Activated naive CD4-positive, alpha-beta T cell treated with anti-CD3 and anti-CD28 coated beads, Interleukin-2, amount 50 U/mL, for 72 hours (primary cell): ENCODE data around the gene TRPM2. TPM values are rescaled to one million over a fixed set of nuclear protein-coding genes. Genes with fewer than 3 reads are reported as not detected.
"Not testable (repeated sequence)": the region's sequence is repeated elsewhere in the genome, so short reads cannot be mapped to it uniquely, and the experiment has no call there.

Experiments
- ATAC-seq, 2 donors: fragments of 150-1000 bp; cut with Tn5 transposase; 2 replicates each; pipeline ENCODE4 v1.10.0; 2021; ENCODE audit warnings: mild to moderate bottlenecking in 2 of 2, moderate library complexity in 2 of 2
- DNase-seq, 2 donors: peaks; one replicate each; pipeline ENCODE4 v3.0.0; 2021 to 2022; ENCODE audit warnings: low spot score in 2 of 2
- H3K27ac Mint-ChIP-seq, 2 donors: one replicate each; pipeline ENCODE4 v1.8.0; 2022; ENCODE audit warnings: mild to moderate bottlenecking in 2 of 2, mixed read lengths in 2 of 2
- H3K36me3 Mint-ChIP-seq, 2 donors: one replicate each; pipeline ENCODE4 v1.8.0; 2022; ENCODE audit warnings: mixed read lengths in 2 of 2
- H3K9me3 Mint-ChIP-seq, 2 donors: one replicate each; pipeline ENCODE4 v1.8.0; 2022; ENCODE audit warnings: mixed read lengths in 2 of 2
- total RNA-seq, 2 donors: library from RNA; stranded (reverse); gene quantifications; one replicate each; pipeline ENCODE4 v1.2.3, GENCODE V29; 2022

Gene TRPM2
- total RNA-seq, 2 donors from 2014 or later = 8.5 to 16.3 TPM

GRCh38 chr21:44342981-44343380, 10.4 kb upstream of the TRPM2 start:
- not testable (repeated sequence) for ATAC-seq, H3K36me3 Mint-ChIP-seq, DNase-seq, H3K9me3 Mint-ChIP-seq
- H3K27ac Mint-ChIP-seq = peak overlapping the region in 1 of 2 donors; percentile 37

- no peak overlapping the region for H3K27ac Mint-ChIP-seq
- no peak for ATAC-seq
These were observed 8.8 kb upstream of the TRPM2 start for GRCh38 chr21:44344541-44345183.

GRCh38 chr21:44345495-44345894, 7.9 kb upstream of the TRPM2 start:
- no peak for DNase-seq
- Mint-ChIP-seq H3K27ac (no peak overlapping the region), H3K9me3 (no peaks in the 10 kb centered on the region), H3K36me3 (no peaks in the 10 kb centered on the region)
- ATAC-seq = no peak

More at GRCh38 chr21:44344541-44345183, 8.8 kb upstream of the TRPM2 start:
- DNase-seq = no peak
- Mint-ChIP-seq H3K9me3 (no peaks in the 10 kb centered on the region), H3K36me3 (peaks cover under 1 to 2% of the 10 kb centered on the region in 2 donors)

GRCh38 chr21:44347911-44348451, 5.4 kb upstream of the TRPM2 start:
- H3K9me3 Mint-ChIP-seq = no peaks in the 10 kb centered on the region
- DNase-seq (no peak), ATAC-seq (no peak)
- no peak overlapping the region for H3K27ac Mint-ChIP-seq
- H3K36me3 Mint-ChIP-seq = no peaks in the 10 kb centered on the region

- H3K36me3 Mint-ChIP-seq = peaks cover 0 to 5% of the 10 kb centered on the region in 2 donors
- DNase-seq = no peak
- H3K27ac Mint-ChIP-seq = no peak overlapping the region
- no peaks in the 10 kb centered on the region for H3K9me3 Mint-ChIP-seq
- ATAC-seq = no peak
These were observed 4.6 kb upstream of the TRPM2 start for GRCh38 chr21:44348861-44349260.

- peaks cover 5 to 6% of the 10 kb centered on the region in 2 donors for H3K36me3 Mint-ChIP-seq
These were observed 4.0 kb upstream of the TRPM2 start for GRCh38 chr21:44349416-44349846.

DNA sequence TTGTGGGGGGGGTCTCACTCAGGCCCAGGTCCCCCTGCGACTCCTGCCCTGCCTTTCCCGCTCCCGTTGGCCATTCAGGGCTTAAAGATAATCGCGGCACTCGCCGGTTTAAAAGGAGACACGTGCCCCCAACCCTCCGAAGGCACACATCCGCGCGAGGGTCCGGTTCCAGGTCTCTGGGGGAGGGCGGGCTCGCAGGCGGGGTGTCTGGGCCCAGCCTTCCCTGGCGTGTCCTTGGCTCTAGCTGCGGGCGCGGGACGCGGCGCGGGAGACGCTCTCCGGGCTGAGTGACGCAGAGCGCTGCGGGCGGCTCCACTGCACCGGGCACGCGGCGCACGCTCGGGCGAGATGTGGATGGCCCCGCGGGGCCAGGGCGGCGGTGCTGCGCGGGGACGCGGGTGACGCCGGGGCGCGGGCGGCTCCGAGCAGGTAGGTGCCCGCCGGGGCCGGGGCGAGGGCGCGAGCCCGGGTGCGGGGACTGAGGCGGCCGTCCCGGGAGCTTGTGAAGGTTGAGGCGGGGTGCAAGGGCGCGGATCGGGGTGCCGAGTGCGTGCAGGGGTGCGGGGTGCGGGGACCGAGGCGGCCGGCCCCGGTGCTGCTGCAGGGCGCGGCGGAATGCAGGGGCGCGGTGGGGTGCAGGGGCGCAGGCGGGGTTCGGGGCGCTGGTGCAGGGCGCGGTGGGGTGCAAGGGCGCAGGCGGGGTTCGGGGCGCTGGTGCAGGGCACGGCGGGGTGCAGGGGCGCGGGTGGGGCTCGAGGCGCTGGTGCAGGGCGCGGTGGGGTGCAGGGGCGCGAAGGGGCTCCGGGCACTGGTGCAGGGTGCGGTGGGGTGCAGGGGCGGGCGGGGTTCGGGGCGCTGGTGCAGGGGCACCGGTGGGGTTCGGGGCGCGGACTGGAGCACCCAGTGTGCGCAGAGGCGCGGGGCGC, 3.3 kb upstream of the TRPM2 start:
- Mint-ChIP-seq H3K9me3 (no peaks in the 10 kb centered on the region), H3K36me3 (peaks cover 7 to 11% of the 10 kb centered on the region in 2 donors), H3K27ac (no peak overlapping the region)
- DNase-seq (no peak), ATAC-seq (no peak)

More at GRCh38 chr21:44349416-44349846, 4.0 kb upstream of the TRPM2 start:
- no peak overlapping the region for H3K27ac Mint-ChIP-seq
- H3K9me3 Mint-ChIP-seq = no peaks in the 10 kb centered on the region
- ATAC-seq (no peak), DNase-seq (no peak)

GRCh38 chr21:44350773-44351481, 2.5 kb upstream of the TRPM2 start:
- Mint-ChIP-seq H3K27ac (no peak overlapping the region), H3K9me3 (peaks cover 0 to 5% of the 10 kb centered on the region in 2 donors), H3K36me3 (peaks cover 13 to 17% of the 10 kb centered on the region in 2 donors)
- no peak for ATAC-seq
- no peak for DNase-seq

DNA sequence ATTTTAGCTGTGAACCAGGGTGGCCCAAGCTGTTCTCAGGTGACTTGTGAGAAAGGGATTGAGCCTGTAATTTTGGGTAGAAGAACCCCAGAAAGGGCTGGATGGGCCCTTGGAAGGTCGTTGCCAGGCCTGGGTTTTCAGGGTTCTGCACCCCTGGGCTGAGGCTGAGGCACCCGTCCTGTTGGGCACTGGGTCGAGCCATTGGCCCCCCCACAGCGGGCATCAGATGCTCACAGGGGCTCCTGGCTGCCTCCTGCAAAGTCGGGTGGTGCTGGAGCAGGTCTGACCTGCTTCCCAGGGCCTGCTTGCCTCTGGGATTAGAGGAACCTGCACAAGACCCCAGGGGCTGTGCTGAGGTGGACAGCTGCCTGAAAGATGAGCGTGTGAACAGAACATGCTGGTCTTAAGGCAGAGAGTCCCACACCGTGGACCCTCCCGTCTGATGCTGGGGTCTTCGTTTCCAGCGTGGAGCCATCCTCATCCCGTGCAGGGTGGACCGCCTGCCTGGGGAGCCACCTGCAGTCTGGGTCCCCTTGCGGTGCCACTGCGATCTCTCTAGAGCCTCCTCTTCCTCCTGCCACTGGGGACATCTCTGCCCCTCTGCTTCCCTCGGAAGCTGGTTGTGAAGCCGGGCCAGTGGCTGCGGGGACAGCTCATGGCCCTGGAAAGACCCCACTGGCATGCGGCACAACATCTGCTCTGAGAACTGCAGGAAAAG, 1.7 kb upstream of the TRPM2 start:
- H3K9me3 Mint-ChIP-seq = peaks cover 0 to 5% of the 10 kb centered on the region in 2 donors
- ATAC-seq (no peak), DNase-seq (no peak)
- peaks cover 13 to 25% of the 10 kb centered on the region in 2 donors for H3K36me3 Mint-ChIP-seq
- H3K27ac Mint-ChIP-seq = peak overlapping the region in 1 of 2 donors; percentile 95

- DNase-seq (no peak), ATAC-seq (peak; percentile 31 to 72)
- H3K9me3 Mint-ChIP-seq = peaks cover 0 to 5% of the 10 kb centered on the region in 2 donors
- H3K36me3 Mint-ChIP-seq = peaks cover 13 to 31% of the 10 kb centered on the region in 2 donors
- H3K27ac Mint-ChIP-seq = peak overlapping the region in 1 of 2 donors; percentile 95
These were observed 1.1 kb upstream of the TRPM2 start for GRCh38 chr21:44352253-44352860.

- Mint-ChIP-seq H3K27ac (peak overlapping the region in 1 of 2 donors; percentile 95), H3K36me3 (peaks cover 13 to 31% of the 10 kb centered on the region in 2 donors), H3K9me3 (peaks cover 0 to 5% of the 10 kb centered on the region in 2 donors)
- ATAC-seq (peak in 1 of 2 donors; percentile 20), DNase-seq (no peak)
These were observed 582 bp downstream of the TRPM2 start for GRCh38 chr21:44354001-44354405.

- ATAC-seq (peak; percentile 46 to 56), DNase-seq (no peak)
- Mint-ChIP-seq H3K9me3 (peaks cover 0 to 5% of the 10 kb centered on the region in 2 donors), H3K36me3 (peaks cover 13 to 31% of the 10 kb centered on the region in 2 donors), H3K27ac (peak overlapping the region; percentile 87 to 95)
These were observed 1.7 kb downstream of the TRPM2 start for GRCh38 chr21:44354775-44355771.

DNA sequence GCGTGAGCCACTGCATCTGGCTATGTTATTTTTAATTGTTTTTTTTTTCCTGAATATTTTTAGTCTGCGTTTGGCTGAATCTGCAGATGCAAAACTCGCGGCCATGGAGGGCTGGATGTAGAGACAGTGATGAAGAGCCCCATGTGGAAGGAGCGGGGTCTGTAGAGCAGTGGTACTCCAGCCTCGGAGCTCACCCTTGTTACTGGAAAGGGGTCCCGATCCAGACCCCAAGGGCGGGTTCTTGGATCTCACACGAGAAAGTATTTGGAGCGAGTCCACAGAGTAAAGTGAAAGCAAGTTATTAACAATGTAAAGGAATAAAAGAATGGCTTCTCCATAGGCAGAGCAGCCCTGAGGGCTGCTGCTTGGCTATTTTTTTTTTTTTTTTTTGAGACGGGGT, 2.7 kb downstream of the TRPM2 start:
- peaks cover 13 to 31% of the 10 kb centered on the region in 2 donors for H3K36me3 Mint-ChIP-seq
- no peak for DNase-seq
- ATAC-seq = no peak
- peaks cover 0 to 5% of the 10 kb centered on the region in 2 donors for H3K9me3 Mint-ChIP-seq
- peak overlapping the region in 1 of 2 donors; percentile 47 for H3K27ac Mint-ChIP-seq

- H3K36me3 Mint-ChIP-seq = peaks cover 13 to 31% of the 10 kb centered on the region in 2 donors
- peaks cover 0 to 5% of the 10 kb centered on the region in 2 donors for H3K9me3 Mint-ChIP-seq
- ATAC-seq (no peak), DNase-seq (no peak)
- peak overlapping the region in 1 of 2 donors; percentile 47 for H3K27ac Mint-ChIP-seq
These were observed 3.2 kb downstream of the TRPM2 start for GRCh38 chr21:44356636-44357035.
